Neural progenitor cell (in vitro differentiated cells): ENCODE results near the gene PARD3B. TPM values are rescaled to one million over a fixed set of nuclear protein-coding genes. Genes with fewer than 3 reads are reported as not detected.

Experiments
- DNase-seq: peaks from one replicate; pipeline ENCODE4 v3.0.0-alpha.2; 2016; ENCODE audit warnings: low spot score
- H2AFZ ChIP-seq: fragments of 200-600 bp; sonication (generic); replicated peaks from 2 replicates; pipeline ENCODE4 v1.6.1; 2016; ENCODE audit warnings: antibody characterized with exemption
- H3F3A ChIP-seq: fragments of 200-600 bp; sonication (generic); 2 replicates; pipeline ENCODE4 v1.6.1; 2016; ENCODE audit warnings: antibody characterized with exemption, low read depth
- H3K27ac ChIP-seq: fragments of 200-600 bp; sonication (generic); 2 replicates; pipeline ENCODE4 v1.5.1; 2016; ENCODE audit warnings: mild to moderate bottlenecking
- H3K27me3 ChIP-seq: fragments of 200-600 bp; sonication (generic); 2 replicates; pipeline ENCODE4 v1.6.1; 2016; ENCODE audit warnings: mild to moderate bottlenecking, moderate library complexity
- H3K36me3 ChIP-seq: fragments of 200-600 bp; sonication (generic); 2 replicates; pipeline ENCODE4 v1.5.1; 2016
- H3K4me1 ChIP-seq: fragments of 200-600 bp; sonication (generic); 2 replicates; pipeline ENCODE4 v1.6.1; 2016; ENCODE audit warnings: mixed run types
- H3K4me2 ChIP-seq: fragments of 200-600 bp; sonication (generic); 2 replicates; pipeline ENCODE4 v1.6.1; 2016
- H3K4me3 ChIP-seq: fragments of 200-600 bp; sonication (generic); 2 replicates; pipeline ENCODE4 v1.5.1; 2016
- H3K79me2 ChIP-seq: fragments of 200-600 bp; sonication (generic); 2 replicates; pipeline ENCODE4 v1.6.1; 2016; ENCODE audit warnings: low read depth
- H3K9ac ChIP-seq: fragments of 200-600 bp; sonication (generic); 2 replicates; pipeline ENCODE4 v1.6.1; 2016
- H3K9me3 ChIP-seq: fragments of 200-600 bp; sonication (generic); 2 replicates; pipeline ENCODE4 v1.5.1; 2016; ENCODE audit warnings: low read depth
- H4K20me1 ChIP-seq: fragments of 200-600 bp; sonication (generic); 2 replicates; pipeline ENCODE4 v1.6.1; 2016; ENCODE audit warnings: low read depth
- H3K27ac Mint-ChIP-seq: 3 replicates; pipeline ENCODE4 v1.8.0; 2021; ENCODE audit warnings: mixed read lengths
- H3K27me3 Mint-ChIP-seq: 2 replicates; pipeline ENCODE4 v1.8.0; 2022; ENCODE audit warnings: low read depth, mild to moderate bottlenecking, inconsistent platforms, moderate library complexity, mixed read lengths; ENCODE audit not compliant: insufficient read depth
- H3K36me3 Mint-ChIP-seq: 3 replicates; pipeline ENCODE4 v1.8.0; 2021; ENCODE audit warnings: mixed read lengths
- H3K4me1 Mint-ChIP-seq: 3 replicates; pipeline ENCODE4 v1.8.0; 2021; ENCODE audit warnings: mixed read lengths
- H3K4me3 Mint-ChIP-seq: 3 replicates; pipeline ENCODE4 v1.8.0; 2021; ENCODE audit warnings: mild to moderate bottlenecking, moderate library complexity, mixed read lengths
- H3K9me3 Mint-ChIP-seq: 3 replicates; pipeline ENCODE4 v1.8.0; 2020; ENCODE audit warnings: mixed read lengths
- CTCF ChIP-seq: fragments of 200-600 bp; sonication (generic); IDR thresholded peaks from 2 replicates; pipeline ENCODE4 v1.5.1; 2017; ENCODE audit warnings: antibody characterized with exemption, mild to moderate bottlenecking
- EZH2 ChIP-seq: fragments of 200-600 bp; sonication (generic); IDR thresholded peaks from 2 replicates; pipeline ENCODE4 v1.6.1; 2017; ENCODE audit warnings: antibody characterized with exemption, mild to moderate bottlenecking, moderate library complexity
- EZH2phosphoT487 ChIP-seq: fragments of 200-600 bp; sonication (generic); IDR thresholded peaks from 2 replicates; pipeline ENCODE4 v1.6.1; 2017; ENCODE audit warnings: antibody characterized with exemption
- total RNA-seq: library from RNA; depleted of rRNA; stranded (reverse); fragments of >200 nt; gene quantifications from 2 replicates; pipeline ENCODE4 v1.2.3, GENCODE V29; 2015; ENCODE audit warnings: low replicate concordance

The PARD3B gene
- total RNA-seq, 1 donor from 2014 or later, result 8.4 TPM

- Histone ChIP-seq H3K79me2 (no peaks in the 10 kb centered on the region), H3K27ac (no peak overlapping the region), H3K9me3 (no peaks in the 10 kb centered on the region), H3K36me3 (no peaks in the 10 kb centered on the region), H3K4me1 (no peaks in the 10 kb centered on the region), H3K9ac (no peak overlapping the region), H3K27me3 (no peaks in the 10 kb centered on the region), H2AFZ (no peak overlapping the region), H3F3A (no peaks in the 10 kb centered on the region), H3K4me2 (no peak overlapping the region), H4K20me1 (no peaks in the 10 kb centered on the region), H3K4me3 (no peak overlapping the region)
- Mint-ChIP-seq H3K4me1 (peaks cover 6% of the 10 kb centered on the region), H3K4me3 (no peak overlapping the region), H3K36me3 (no peaks in the 10 kb centered on the region), H3K27ac (no peak overlapping the region), H3K9me3 (no peaks in the 10 kb centered on the region), H3K27me3 (no peaks in the 10 kb centered on the region)
- no peak for DNase-seq
- TF ChIP-seq EZH2phosphoT487 (no peak), EZH2 (no peak), CTCF (no peak)
Observed at GRCh38 chr2:204514439-204514838, 30.8 kb upstream of the PARD3B start.

GRCh38 chr2:204515416-204515815 is 29.9 kb upstream of the PARD3B start:
- H3K4me1 ChIP-seq, result no peaks in the 10 kb centered on the region
- H3K79me2 ChIP-seq, result no peaks in the 10 kb centered on the region
- no peaks in the 10 kb centered on the region for H3F3A ChIP-seq
- H3K9ac ChIP-seq, result no peak overlapping the region
- H3K36me3 ChIP-seq, result no peaks in the 10 kb centered on the region
- DNase-seq, result no peak
- no peaks in the 10 kb centered on the region for H3K27me3 Mint-ChIP-seq
- H3K36me3 Mint-ChIP-seq, result no peaks in the 10 kb centered on the region
- H3K9me3 Mint-ChIP-seq, result no peaks in the 10 kb centered on the region
- H3K27ac Mint-ChIP-seq, result no peak overlapping the region
- no peaks in the 10 kb centered on the region for H3K27me3 ChIP-seq
- no peak overlapping the region for H2AFZ ChIP-seq
- H3K4me3 ChIP-seq, result no peak overlapping the region
- H4K20me1 ChIP-seq, result no peaks in the 10 kb centered on the region
- H3K27ac ChIP-seq, result no peak overlapping the region
- TF ChIP-seq CTCF, result no peak
- no peak for TF ChIP-seq EZH2
- TF ChIP-seq EZH2phosphoT487, result no peak
- peaks cover 7% of the 10 kb centered on the region for H3K4me1 Mint-ChIP-seq
- no peak overlapping the region for H3K4me3 Mint-ChIP-seq
- H3K9me3 ChIP-seq, result no peaks in the 10 kb centered on the region
- H3K4me2 ChIP-seq, result no peak overlapping the region

- Histone ChIP-seq H2AFZ (no peak overlapping the region), H3F3A (no peaks in the 10 kb centered on the region), H3K4me1 (no peaks in the 10 kb centered on the region), H4K20me1 (no peaks in the 10 kb centered on the region), H3K9me3 (no peaks in the 10 kb centered on the region), H3K27ac (no peak overlapping the region), H3K27me3 (no peaks in the 10 kb centered on the region), H3K4me2 (no peak overlapping the region), H3K9ac (no peak overlapping the region), H3K79me2 (no peaks in the 10 kb centered on the region), H3K4me3 (no peak overlapping the region), H3K36me3 (no peaks in the 10 kb centered on the region)
- H3K27ac Mint-ChIP-seq, result no peak overlapping the region
- H3K9me3 Mint-ChIP-seq, result no peaks in the 10 kb centered on the region
- no peaks in the 10 kb centered on the region for H3K27me3 Mint-ChIP-seq
- no peak for DNase-seq
- peaks cover 3% of the 10 kb centered on the region for H3K4me1 Mint-ChIP-seq
- no peak overlapping the region for H3K4me3 Mint-ChIP-seq
- no peaks in the 10 kb centered on the region for H3K36me3 Mint-ChIP-seq
- TF ChIP-seq EZH2, result no peak
Observed at GRCh38 chr2:204517154-204517553, 28.1 kb upstream of the PARD3B start.

- no peaks in the 10 kb centered on the region for H3F3A ChIP-seq
- no peaks in the 10 kb centered on the region for H3K27me3 ChIP-seq
- no peak overlapping the region for H3K4me3 ChIP-seq
- no peaks in the 10 kb centered on the region for H3K9me3 Mint-ChIP-seq
- H3K4me2 ChIP-seq, result no peak overlapping the region
- peaks cover 3% of the 10 kb centered on the region for H3K4me1 Mint-ChIP-seq
- H3K9me3 ChIP-seq, result no peaks in the 10 kb centered on the region
- H3K27ac Mint-ChIP-seq, result no peak overlapping the region
- H4K20me1 ChIP-seq, result no peaks in the 10 kb centered on the region
- no peak overlapping the region for H2AFZ ChIP-seq
- no peaks in the 10 kb centered on the region for H3K36me3 Mint-ChIP-seq
- H3K36me3 ChIP-seq, result no peaks in the 10 kb centered on the region
- H3K4me1 ChIP-seq, result peaks cover 8% of the 10 kb centered on the region
- TF ChIP-seq CTCF (no peak), EZH2phosphoT487 (no peak), EZH2 (no peak)
- DNase-seq, result no peak
- no peak overlapping the region for H3K9ac ChIP-seq
- no peak overlapping the region for H3K4me3 Mint-ChIP-seq
- no peak overlapping the region for H3K27ac ChIP-seq
- no peaks in the 10 kb centered on the region for H3K79me2 ChIP-seq
- H3K27me3 Mint-ChIP-seq, result peaks cover 5% of the 10 kb centered on the region
Observed at GRCh38 chr2:204529795-204530463, 15.3 kb upstream of the PARD3B start.
